ENCODE data around the gene OR2T12.
"Not testable (repeated sequence)": the region's sequence is repeated elsewhere in the genome, so short reads cannot be mapped to it uniquely, and the experiment has no call there.

OR2T12 gene

GRCh38 chr1:248303324-248303723 is at the start of gene OR2T12:
Gene OR2T12 (minus strand): TSS chr1:248303424. CDS start chr1:248295578, 7,846 bp downstream.
- DNase-seq (ENCODE audit: low read depth in 2 of 2): no peak

GRCh38 chr1:248348475-248348874 is 45.3 kb upstream of the OR2T12 start, which contains the start of gene OR14C36:
Gene OR14C36 (plus strand): TSS chr1:248348775. CDS start chr1:248348775, 0 bp downstream.
- DNase-seq (ENCODE audit: low read depth in 2 of 2): no peak

GRCh38 chr1:248343451-248343850 is 40.2 kb upstream of the OR2T12 start:
- no peak for DNase-seq (ENCODE audit: low read depth in 2 of 2)

- no peak for DNase-seq (ENCODE audit: low read depth in 2 of 2)
Observed at GRCh38 chr1:248324468-248324867, 21.2 kb upstream of the OR2T12 start, which contains the start of gene OR2M7. Gene OR2M7 (minus strand): TSS chr1:248324568. CDS start chr1:248324568, 0 bp downstream.

- no peak for DNase-seq (ENCODE audit: low read depth in 2 of 2)
Observed at GRCh38 chr1:248316796-248317195, 13.6 kb upstream of the OR2T12 start.

GRCh38 chr1:248306740-248307139 is 3.5 kb upstream of the OR2T12 start:
- not testable (repeated sequence) for DNase-seq (ENCODE audit: low read depth in 2 of 2)

GRCh38 chr1:248306103-248306502 is 2.9 kb upstream of the OR2T12 start:
- no peak for DNase-seq (ENCODE audit: low read depth in 2 of 2)

- DNase-seq (ENCODE audit: low read depth in 2 of 2): not testable (repeated sequence)
Observed at GRCh38 chr1:248305672-248306071, 2.4 kb upstream of the OR2T12 start.

- DNase-seq (ENCODE audit: low read depth in 2 of 2): no peak
Observed at GRCh38 chr1:248288391-248288790, 14.8 kb downstream of the OR2T12 start.

- no peak for DNase-seq (ENCODE audit: low read depth in 2 of 2)
Observed at GRCh38 chr1:248277876-248278275, 25.3 kb downstream of the OR2T12 start, which contains the start of gene OR2T33. Gene OR2T33 (minus strand): TSS chr1:248277976. CDS start chr1:248273814, 4,162 bp downstream.

- DNase-seq (ENCODE audit: low read depth in 2 of 2): not testable (repeated sequence)
Observed at GRCh38 chr1:248273225-248273624, 30.0 kb downstream of the OR2T12 start.

- DNase-seq (ENCODE audit: low read depth in 2 of 2): no peak
Observed at GRCh38 chr1:248268178-248268577, 35.0 kb downstream of the OR2T12 start.

- DNase-seq (ENCODE audit: low read depth in 2 of 2): not testable (repeated sequence)
Observed at GRCh38 chr1:248259309-248259708, 43.9 kb downstream of the OR2T12 start.

GRCh38 chr1:248243204-248243603 is 60.0 kb downstream of the OR2T12 start:
- peak in 1 of 2 donors; percentile 2 for DNase-seq (ENCODE audit: low read depth in 2 of 2)
